ENCODE data around the gene NEDD8. TPM values are rescaled to one million over a fixed set of nuclear protein-coding genes. Genes with fewer than 3 reads are reported as not detected.

Gene NEDD8
- total RNA-seq, 1 experiment from 2014 or later: 330 TPM

- Histone ChIP-seq H3K36me3 (ENCODE audit: low read depth, low read length) (peaks cover 21% of the 10 kb centered on the region), H4K20me1 (ENCODE audit: low read length) (no peaks in the 10 kb centered on the region), H3K4me3 (ENCODE audit: low read length) (peak within 1 kb of the TSS; percentile 86), H2AFZ (ENCODE audit: low read length) (peak within 1 kb of the TSS; percentile 88), H3K9me2 (replicated peaks; ENCODE audit: low read length) (no peaks in the 10 kb centered on the region), H3F3A (ENCODE audit: low read length, unreplicated experiment) (peaks cover 5% of the 10 kb centered on the region), H3K4me2 (ENCODE audit: low read length) (peak within 1 kb of the TSS; percentile 86), H3K27ac (ENCODE audit: low read length) (peak within 1 kb of the TSS; percentile 93), H3K9ac (ENCODE audit: low read length) (peak within 1 kb of the TSS; percentile 95), H3K79me2 (ENCODE audit: low read length) (peaks cover 13% of the 10 kb centered on the region; the same call in 1 of the 2 replicates), H3K4me1 (ENCODE audit: insufficient read depth, low read length) (peaks cover 11% of the 10 kb centered on the region), H3K9me3 (ENCODE audit: low read length) (no peaks in the 10 kb centered on the region), H3K27me3 (ENCODE audit: low read length) (no peaks in the 10 kb centered on the region)
- DNase-seq: peak; percentile 97
- peak; percentile 76 for ATAC-seq
- BruUV-seq (replicated peaks): no TSS peak
- TF ChIP-seq EZH2 (IDR thresholded peaks at IDR 0.05; ENCODE audit: low read length, unreplicated experiment) (no peak), CTCF (conservative IDR thresholded peaks at IDR 0.05; ENCODE audit: low read depth, low read length) (no peak), EZH2phosphoT487 (IDR thresholded peaks at IDR 0.05; ENCODE audit: borderline replicate concordance, low read length) (no peak)
- CTCF ChIA-PET: interaction anchor here (1.0 to 1.2 kb wide), 2 partner anchors 28 to 83 kb away, joined by 3 read pairs; no protein-coding TSS in a partner anchor
- intact Hi-C loops (cut with micrococcal nuclease): loop anchor here (2.0 kb wide), 1 partner anchor 16 kb away; no protein-coding TSS in a partner anchor
- POLR2A ChIA-PET (ENCODE audit: unreplicated experiment): interaction anchor here (0.6 to 1.1 kb wide), 2 partner anchors 29 to 1571 kb away, joined by 3 to 4 read pairs; partner anchors contain the start of gene TINF2
Observed at GRCh38 chr14:24212924-24213865, 19.0 kb downstream of the NEDD8 start, which contains the start of gene CHMP4A. Gene CHMP4A (minus strand): TSS chr14:24213488. CDS start chr14:24213439, 49 bp downstream.

- Histone ChIP-seq H3K79me2 (ENCODE audit: low read length) (peaks cover 13% of the 10 kb centered on the region; the same call in 1 of the 2 replicates), H3K9me2 (replicated peaks; ENCODE audit: low read length) (no peaks in the 10 kb centered on the region), H4K20me1 (ENCODE audit: low read length) (no peaks in the 10 kb centered on the region), H3K4me3 (ENCODE audit: low read length) (no peak overlapping the region), H3K9me3 (ENCODE audit: low read length) (no peaks in the 10 kb centered on the region), H3K27ac (ENCODE audit: low read length) (no peak overlapping the region), H3K27me3 (ENCODE audit: low read length) (no peaks in the 10 kb centered on the region), H3K4me2 (ENCODE audit: low read length) (no peak overlapping the region), H3K4me1 (ENCODE audit: insufficient read depth, low read length) (peaks cover 10% of the 10 kb centered on the region), H2AFZ (ENCODE audit: low read length) (no peak overlapping the region), H3K36me3 (ENCODE audit: low read depth, low read length) (peaks cover 32% of the 10 kb centered on the region), H3F3A (ENCODE audit: low read length, unreplicated experiment) (peaks cover 3% of the 10 kb centered on the region), H3K9ac (ENCODE audit: low read length) (no peak overlapping the region)
- BruUV-seq (replicated peaks): no TSS peak
- TF ChIP-seq EZH2phosphoT487 (IDR thresholded peaks at IDR 0.05; ENCODE audit: borderline replicate concordance, low read length) (no peak), EZH2 (IDR thresholded peaks at IDR 0.05; ENCODE audit: low read length, unreplicated experiment) (no peak), CTCF (conservative IDR thresholded peaks at IDR 0.05; ENCODE audit: low read depth, low read length) (no peak)
- DNase-seq: no peak
- POLR2A ChIA-PET (ENCODE audit: unreplicated experiment): no interaction called here
- intact Hi-C loops (cut with micrococcal nuclease): no loop called here
- ATAC-seq: no peak
- CTCF ChIA-PET: no interaction called here
Observed at GRCh38 chr14:24211311-24211710, 20.9 kb downstream of the NEDD8 start.
